DMS153 treated with DMSO at 0.1 percent for 48 hours (cell line): ENCODE results near the gene LPP.

Experiments
- DNase-seq: peaks from one replicate; lab custom pipeline; 2025; ENCODE audit not compliant: unreplicated experiment; lab: John Stamatoyannopoulos, UW

LPP gene

DNA sequence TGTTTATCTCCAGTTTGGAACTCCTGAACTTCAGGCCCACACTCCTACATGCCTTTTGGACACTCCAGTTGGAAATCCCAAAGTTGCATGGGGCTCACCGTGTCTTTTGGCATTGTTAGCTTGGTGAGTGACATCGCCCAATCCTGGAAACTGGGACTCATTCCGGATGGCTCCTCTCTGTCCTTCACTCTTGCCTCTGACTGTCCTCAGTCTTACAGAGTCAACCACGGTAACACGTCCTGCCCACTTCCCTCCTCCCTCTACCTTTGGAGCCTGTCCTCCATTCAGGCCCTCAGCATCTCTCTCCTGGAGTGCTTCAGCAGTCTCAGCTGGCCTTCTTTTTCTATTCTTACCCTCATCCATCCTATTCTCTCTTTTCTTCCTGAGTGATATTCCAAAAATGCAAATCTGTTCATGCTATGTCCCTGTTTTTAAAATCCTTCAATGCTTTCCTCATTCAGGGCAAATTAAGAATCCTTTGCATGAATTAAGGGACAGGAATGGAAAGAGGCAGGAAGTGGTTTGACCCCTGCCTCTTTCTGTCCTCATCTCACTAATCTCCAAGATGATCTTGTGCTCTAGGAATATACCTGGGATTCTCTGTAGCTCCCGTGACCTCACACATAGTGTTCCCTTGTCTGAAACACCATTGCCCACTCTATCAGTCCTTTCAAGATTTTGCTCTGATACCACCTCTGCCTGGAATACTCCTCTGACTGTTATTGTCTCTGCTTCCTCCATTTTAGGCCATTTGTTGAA lies 42.5 kb downstream of the LPP start:
- DNase-seq, result no peak

DNA sequence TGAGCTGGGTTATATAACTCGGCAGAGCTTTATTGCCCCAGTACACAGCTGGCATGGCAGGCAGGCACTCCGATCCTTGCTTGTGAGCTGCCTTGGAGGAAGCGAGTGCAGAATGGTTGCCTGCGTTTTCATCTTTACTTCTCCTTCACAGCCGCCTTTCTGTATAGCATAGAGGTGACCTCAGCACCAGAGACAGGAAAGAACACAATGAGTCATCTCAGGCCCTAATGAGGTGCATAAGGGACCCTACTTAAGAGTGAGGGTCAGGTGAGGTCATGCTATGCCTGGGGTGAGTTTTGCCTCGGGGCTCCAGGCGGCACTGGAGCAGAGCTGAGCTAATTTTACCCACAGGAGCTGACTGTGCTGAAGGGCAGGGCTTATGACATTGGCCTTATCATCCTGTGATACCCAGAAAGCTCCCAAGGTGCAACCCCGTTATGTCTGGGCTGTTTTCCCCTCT lies 43.5 kb downstream of the LPP start:
- no peak for DNase-seq

DNA sequence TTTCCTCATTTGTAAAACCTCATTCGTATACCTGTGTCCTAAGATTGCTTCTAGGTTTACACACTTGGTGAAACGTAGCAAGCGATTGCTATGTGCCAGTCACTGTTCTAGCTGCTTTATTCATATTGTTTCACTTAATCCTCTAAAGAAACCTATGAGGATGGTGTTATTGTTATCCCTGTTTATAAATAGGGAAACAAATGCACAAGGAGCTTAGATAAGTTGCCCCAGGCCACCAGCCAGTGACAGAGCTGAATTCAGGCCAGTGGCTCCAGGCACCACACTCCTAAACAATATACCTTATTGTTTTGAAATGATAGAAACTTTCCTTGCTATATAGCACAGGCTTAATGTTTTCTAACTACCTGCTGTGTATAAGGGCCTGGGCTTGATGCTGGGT lies 44.0 kb downstream of the LPP start:
- DNase-seq, result no peak

DNA sequence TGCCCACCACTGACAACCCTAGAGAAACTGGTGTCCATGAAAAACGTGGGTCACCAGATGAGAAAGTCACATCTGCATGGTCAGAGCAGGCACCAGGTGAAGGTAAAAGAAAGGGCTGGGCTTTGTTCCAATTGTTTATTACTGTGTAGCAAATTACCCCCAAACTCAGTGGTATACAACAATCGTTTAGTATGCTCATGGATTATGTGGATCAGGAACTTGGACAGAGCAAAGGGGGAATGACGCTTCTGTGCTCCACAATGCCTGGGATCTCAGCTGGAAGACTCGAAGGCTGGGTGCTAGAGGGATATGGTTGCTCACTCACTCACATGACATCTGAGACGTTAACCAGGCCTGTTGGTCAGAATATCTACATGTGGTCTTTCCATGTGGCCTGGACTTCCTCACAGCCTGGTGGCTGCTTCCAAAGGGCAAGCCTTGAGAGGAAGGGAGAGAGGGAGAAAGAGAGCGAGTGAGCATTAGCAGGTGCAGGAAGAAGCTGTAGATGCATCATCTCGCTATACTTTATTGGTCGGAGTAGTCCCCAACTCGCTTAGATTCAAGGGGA lies 44.9 kb downstream of the LPP start:
- no peak for DNase-seq

DNA sequence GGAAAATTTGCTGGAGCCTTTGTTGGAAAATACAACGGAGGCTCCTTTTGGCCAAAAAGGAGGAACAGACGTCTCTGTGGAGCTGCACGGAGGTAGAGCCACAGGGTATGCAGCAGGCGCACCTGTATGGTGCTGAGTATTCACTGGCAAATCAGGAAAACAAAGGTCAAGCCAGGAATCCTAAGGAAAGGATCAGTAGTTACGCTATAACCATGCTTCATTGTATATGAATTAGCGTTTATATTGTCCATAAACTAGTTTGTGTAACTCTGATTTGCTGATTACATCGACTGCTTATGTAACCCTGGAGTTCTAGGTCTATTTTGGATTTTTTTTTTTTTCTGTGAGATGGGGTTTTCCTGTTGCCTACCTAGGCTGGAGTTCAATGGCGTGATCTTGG lies 45.4 kb downstream of the LPP start:
- no peak for DNase-seq

DNA sequence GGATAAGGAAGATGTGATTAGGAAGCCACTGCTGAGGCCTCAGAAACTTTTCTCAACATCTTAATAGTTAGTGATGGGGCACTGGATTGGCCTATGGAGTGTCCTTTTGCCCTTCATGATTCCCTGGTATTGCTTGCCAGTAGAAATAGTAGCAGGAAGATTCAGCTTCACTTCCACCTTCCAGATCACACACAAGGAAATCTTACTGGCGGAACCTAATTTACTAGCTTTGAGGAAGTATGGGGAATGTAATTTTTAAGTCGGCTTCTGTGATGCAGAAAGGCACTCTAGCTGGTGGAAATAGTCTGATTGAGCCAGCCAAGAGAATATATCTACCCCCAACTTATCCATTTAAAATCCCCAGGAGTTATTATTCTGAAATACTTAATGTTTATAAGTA lies 46.5 kb downstream of the LPP start:
- DNase-seq, result no peak

DNA sequence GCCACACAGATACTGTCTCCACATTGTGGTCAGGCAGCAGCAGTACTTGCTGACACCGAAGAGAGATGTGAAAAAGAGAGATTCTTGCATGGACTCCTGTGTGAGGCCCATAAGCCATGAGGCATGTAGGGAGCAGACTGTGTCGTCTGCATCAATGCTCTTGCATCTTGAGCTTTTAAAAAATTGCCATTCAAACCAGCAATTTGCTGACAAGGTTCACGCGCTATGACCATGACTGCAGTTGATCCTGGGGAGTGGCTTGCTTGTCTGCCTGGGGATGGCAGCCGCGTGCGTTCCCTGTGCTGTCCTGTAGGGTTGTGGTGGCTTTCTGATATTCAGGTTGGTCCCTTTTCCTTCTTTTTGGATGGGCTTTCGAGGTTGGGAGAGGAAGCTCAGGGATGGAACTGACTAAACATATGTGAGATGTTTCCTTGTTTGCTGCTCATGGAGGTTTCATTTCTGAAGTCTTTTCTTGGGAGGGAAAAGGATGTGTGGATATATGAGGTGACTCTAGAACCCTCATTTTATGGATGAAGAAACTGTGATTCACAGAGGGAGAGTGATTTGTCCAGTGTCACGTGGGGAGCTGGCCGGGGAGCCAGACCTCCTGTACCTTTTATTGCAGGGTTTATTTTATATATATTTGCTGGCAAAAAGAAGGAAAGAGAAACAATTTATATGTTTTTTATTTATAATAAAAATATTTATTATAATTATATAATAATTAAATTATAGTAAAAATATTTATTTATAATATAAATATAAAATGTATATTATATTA lies 48.6 kb downstream of the LPP start:
- no peak for DNase-seq

DNA sequence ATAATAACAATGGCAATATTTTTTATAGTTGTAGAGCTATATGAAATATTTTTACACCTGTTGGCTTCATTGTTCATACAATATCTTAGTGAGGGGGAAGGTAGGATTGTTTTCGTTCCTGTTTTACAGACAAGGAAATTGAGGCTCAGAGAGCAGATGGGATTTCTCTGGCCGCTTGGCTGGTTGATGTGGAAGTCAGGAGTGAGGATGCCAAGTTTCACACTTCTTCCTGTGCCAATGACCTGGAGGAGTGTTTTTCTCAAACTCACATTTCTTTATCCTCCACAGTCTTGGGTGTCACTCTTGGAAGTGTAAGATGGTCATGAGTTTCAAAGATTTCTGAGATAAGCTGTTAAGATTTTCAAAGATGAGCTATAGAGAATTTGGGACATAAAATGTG lies 50.6 kb downstream of the LPP start:
- DNase-seq, result no peak

DNA sequence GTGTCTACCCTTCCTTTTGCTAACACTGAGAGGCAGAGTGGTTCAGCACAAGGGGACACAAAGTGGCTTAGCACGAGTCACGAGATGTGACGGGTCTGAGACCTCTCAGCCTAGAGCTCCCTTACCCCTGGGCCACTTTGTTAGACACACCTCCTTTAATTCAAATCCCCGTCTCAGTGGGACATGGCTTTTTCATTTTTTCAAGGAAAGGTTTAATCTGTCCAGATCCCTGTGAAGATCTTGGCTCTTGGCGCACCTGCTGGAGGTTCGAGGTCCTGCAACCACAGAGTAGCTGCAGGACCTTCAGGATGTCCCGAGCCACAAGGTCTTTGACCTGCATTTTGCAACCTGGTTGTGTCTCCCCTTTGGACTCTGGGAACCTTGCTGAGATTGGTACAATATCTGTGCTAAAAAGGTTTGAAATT lies 52.0 kb downstream of the LPP start:
- DNase-seq, result no peak

DNA sequence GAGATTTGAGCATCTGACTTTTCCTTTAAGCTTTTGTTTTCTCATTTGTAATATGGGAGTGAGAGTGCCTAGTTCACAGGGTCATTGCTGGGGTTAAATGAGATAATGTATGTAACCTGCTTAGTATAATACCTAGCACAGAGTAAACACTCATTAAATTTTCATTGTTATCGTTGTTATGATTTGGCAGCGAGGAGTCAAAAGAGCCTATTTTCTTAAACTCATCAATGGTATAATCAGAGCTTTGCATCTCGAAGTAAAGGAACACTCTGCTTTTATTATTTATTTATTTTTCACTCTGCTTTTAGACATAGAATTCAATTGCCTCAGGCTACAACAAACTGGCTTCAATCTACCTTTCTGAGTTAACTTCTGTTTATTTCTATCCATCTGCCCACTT lies 52.8 kb downstream of the LPP start:
- DNase-seq, result no peak

DNA sequence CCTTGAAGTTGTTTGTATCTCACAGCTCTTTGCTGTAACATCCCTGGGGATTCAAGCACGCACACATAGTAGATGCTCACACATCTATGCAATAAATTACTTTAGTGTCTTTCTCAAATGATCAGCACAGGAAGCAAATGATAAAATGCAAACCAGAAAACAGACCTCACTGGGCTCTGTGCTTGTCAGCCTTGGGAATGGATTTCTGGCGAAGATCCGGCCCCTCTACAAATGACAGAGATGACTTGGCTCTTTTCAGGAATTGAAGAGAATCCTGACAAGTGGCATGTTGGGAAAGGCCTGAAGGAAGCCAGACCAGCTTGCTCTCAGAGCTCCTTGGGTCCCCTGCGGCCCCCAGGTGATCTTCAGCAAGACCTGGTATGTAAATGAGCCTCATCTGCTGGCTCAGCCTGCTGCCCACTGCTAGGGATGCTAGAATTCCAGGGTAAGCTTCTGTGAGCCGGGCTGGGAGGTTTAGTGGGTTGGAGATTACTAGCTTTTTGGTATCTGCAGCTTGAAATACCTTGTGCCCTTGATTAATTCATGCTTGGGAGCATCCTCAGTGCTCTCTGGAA lies 54.1 kb downstream of the LPP start:
- DNase-seq, result no peak

DNA sequence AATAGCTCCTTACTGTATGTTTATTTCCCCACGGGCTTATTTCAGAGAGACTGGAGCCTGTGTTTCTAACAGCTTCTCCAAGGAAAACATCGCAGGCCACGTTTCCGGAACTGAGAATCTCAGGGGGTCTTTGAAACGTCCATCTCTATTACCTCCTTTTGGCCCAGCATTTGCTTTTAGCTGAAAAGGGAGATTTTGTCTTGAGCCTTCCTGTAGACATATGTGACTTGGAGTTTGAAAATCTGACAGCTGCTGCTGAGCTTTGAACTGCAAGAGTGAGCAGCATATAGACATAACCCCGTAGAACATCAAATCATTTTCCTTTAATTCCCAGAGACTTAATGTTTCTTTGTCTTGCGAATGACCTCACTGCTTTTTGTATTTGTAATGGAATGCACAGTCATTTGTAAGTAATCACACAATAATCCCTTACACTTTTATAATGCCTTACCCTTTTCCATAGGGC lies 54.6 kb downstream of the LPP start:
- DNase-seq, result no peak

DNA sequence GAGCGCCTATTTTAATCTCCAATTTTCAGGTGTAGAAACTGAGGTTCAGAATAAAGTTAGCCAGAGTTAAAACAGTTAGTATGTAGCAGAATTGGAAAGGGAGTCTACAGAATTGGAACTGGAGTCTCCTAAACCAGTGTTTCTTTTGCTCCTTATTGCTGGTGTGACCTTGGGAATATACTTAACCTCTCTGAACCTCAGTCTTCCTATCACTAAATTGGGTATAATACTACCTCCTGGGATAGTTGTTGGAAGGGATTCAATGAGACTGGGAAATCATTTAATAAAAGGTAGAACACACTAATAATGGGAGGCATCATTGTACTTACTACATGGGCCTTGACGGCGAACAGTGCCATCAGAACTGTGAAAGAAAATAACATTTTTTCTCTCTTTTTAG lies 55.1 kb downstream of the LPP start:
- DNase-seq, result no peak

DNA sequence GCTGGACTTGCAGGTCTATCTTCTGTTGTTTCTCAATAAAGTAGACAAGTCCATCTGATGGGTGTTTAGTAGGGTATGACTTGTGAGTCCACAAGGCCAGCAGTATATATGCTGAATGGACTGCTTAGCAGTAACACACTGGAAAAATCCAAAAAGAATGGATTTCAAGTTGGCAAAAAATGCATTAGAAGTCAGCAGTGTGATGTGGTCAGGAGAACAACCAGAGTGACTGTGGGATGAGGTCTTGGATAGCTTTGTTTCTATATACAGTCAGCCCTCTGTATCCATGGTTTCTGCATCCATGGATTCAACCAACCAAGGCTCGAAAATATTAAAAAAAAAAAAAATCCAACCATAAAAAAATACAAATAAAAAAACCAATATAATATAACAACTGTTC lies 55.8 kb downstream of the LPP start:
- DNase-seq, result no peak

DNA sequence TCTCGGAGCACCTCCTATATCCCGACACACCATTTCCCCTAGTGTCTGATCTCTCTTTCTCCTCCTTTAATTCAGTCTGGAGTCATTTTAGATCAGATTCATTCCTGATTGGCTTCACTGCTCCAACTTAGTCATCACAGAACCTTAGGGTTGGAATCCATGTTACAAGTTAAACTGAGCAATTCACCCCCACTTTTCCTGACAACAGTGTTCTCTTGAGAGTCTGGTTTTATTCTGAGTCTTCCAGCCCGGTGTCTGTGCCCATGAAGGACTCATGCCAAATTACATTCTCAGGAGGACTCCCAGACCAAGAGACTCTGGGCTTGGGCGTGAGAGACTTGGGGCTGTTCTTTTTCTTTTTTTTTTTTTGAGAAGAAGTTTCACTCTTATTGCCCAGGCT lies 57.5 kb downstream of the LPP start:
- no peak for DNase-seq

DNA sequence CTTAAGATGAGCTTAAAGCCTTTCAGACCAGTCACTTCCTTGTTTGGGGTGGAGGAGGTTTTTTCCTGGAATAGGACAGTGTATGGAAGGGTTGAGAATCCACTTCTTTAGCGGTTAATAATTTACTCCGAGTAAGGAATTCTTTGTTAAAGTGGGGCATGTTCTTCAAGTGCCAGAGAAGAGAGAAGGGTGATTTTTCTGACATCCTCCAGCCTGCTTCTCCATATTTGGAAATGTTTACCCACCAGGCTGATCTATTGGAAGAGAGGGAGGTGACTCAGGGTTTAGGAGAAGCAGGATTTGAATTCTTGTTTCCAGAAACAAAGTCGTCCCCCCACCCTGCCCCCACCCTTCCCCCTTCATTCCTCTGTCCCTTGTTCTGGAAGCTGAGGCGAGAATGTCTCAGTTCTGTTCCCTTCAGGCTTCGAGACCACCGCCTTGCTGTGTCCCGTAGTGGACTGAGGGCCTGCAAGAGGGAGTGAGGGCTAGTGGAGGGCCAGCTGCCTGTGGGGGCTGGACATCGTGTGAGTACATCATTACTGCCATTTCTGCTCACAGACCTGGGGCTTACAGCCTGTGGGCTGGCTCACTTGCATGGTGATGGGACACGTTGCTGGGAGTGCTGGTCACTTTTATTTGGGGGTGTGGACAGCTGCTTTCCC lies 58.5 kb downstream of the LPP start:
- DNase-seq, result no peak

DNA sequence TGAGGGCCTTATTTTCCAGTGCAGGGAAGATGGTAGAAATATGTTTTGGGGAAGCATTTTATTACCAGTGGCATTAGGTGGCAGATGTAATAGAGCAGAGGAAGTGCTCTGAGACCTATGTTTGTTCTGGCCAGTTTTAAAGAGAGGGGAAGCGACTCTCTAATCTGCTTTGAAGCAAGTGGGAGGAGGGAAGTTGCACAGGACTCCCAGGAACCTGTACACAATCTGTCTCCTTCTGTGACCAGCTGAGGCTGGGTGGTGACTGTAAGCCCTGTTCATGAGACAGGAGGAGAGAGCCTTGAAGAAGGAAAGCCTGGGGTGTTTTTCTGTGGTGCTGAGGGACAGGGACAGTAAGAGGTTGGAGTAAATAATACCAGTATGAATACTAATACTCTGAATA lies 60.5 kb downstream of the LPP start:
- peak; percentile 6 for DNase-seq

DNA sequence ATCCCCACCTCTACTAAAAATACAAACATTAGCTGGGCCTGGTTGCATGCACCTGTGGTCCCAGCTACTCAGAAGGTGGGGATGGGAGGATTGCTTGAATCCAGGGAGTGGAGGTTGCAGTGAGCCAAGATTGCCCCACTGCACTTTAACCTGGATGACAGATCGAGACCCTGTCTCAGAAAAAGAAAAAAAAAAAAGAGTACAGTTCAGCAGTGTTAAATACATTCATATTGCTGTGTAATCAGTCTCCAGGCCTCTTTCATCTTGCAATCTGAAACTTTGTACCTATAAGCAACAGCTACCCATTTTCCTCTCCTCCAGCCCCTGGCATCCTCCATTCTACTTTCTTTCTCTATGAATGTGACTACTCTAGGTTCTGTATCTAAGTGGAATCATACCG lies 61.2 kb downstream of the LPP start:
- DNase-seq, result no peak

DNA sequence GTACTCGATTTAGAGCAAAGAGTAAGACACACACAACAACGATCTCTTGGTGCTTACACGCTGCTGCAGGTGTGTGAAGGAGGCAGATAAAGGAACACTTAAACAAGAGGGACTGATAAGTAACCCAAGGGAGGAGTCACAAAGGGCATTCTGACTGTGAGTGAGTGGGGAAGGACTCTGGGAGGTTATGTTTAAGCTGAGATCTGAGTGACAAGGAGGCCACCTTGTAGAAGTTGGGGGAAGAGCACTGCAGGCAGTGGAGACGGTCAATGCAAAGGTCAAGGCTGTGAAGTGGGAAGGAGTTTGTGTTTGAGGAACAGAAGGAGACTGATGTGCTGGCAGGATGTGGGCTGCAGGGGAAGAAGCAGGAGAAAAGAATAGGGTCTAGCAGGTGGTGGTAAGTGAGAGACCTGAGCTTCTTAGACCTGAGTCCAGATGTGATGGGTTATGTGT lies 63.1 kb downstream of the LPP start:
- DNase-seq, result no peak

DNA sequence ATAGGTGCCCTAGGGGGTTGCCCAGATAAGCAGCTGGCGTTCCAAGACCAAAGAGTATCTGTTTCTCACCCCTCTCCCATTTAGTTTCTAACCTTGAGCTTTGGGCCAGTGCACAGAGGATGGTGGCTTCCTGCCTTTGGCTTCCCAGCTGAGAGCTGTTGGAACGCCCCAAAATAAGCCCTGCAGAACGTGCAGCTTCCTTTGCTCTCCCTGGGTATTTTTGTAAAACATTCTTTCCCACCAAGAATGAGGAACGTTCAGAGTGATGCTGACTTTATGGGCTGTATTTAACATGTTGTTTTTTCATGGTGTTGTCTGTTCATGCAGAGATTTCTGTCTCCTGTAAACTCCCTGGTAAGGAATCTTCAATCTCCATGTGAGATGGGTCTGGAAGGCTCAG lies 63.8 kb downstream of the LPP start:
- no peak for DNase-seq

DNA sequence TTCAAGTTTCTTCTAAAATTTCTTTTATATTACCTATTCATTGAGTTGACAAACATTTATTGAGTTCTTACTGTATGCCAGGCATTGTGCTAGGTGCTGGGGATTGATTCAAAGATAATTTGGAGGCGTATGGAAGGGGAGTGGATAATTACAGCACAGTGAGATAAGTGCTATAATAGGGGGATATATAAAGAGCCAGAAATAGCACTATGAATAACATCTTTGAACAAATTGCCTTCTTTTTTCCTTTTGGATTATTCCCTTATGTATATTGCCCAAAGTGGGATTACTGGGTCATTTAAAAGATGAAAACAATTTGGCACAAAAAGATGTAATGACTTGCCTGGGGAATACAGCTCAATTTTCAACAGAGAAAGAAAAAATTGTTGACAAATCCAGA lies 64.6 kb downstream of the LPP start:
- no peak for DNase-seq
